GM12872 (cell line): ENCODE measurements around the gene TSHZ1.

Experiments
- TF ChIP-seq, protein P1 (sequence below): IDR thresholded peaks from 3 replicates; pipeline ENCODE4 v1.5.1; 2011; ENCODE audit warnings: low read depth, mild to moderate bottlenecking, low read length, moderate library complexity; ENCODE audit not compliant: insufficient read depth

Gene TSHZ1

GRCh38 chr18:75167137-75167536 is 43.5 kb upstream of the TSHZ1 start:
- TF ChIP-seq, protein P1, sequence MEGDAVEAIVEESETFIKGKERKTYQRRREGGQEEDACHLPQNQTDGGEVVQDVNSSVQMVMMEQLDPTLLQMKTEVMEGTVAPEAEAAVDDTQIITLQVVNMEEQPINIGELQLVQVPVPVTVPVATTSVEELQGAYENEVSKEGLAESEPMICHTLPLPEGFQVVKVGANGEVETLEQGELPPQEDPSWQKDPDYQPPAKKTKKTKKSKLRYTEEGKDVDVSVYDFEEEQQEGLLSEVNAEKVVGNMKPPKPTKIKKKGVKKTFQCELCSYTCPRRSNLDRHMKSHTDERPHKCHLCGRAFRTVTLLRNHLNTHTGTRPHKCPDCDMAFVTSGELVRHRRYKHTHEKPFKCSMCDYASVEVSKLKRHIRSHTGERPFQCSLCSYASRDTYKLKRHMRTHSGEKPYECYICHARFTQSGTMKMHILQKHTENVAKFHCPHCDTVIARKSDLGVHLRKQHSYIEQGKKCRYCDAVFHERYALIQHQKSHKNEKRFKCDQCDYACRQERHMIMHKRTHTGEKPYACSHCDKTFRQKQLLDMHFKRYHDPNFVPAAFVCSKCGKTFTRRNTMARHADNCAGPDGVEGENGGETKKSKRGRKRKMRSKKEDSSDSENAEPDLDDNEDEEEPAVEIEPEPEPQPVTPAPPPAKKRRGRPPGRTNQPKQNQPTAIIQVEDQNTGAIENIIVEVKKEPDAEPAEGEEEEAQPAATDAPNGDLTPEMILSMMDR: no peak

GRCh38 chr18:75167759-75168618 is 42.6 kb upstream of the TSHZ1 start:
- TF ChIP-seq, protein P1: no peak

GRCh38 chr18:75168619-75169018 is 42.0 kb upstream of the TSHZ1 start:
- TF ChIP-seq, protein P1: no peak

DNA sequence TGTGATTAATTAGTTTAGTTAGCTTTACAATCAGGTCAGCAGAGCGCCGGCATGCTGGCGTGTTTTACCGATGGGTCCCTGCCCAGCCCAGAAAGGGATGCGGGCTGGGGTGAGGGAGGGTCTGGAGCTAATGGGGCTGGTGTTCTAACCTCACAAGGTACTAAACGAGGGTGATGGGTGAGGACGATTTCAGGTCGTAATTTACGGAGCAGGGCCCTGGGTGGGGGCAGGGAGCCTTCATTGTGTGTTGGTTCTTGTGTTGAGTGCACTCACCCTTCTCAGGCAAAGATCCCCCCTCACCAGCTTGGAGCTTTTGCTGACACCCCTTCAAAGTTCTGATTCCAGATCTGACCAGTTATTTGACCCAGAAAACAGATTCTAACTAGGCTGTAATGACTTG is 41.2 kb upstream of the TSHZ1 start:
- TF ChIP-seq, protein P1: no peak

DNA sequence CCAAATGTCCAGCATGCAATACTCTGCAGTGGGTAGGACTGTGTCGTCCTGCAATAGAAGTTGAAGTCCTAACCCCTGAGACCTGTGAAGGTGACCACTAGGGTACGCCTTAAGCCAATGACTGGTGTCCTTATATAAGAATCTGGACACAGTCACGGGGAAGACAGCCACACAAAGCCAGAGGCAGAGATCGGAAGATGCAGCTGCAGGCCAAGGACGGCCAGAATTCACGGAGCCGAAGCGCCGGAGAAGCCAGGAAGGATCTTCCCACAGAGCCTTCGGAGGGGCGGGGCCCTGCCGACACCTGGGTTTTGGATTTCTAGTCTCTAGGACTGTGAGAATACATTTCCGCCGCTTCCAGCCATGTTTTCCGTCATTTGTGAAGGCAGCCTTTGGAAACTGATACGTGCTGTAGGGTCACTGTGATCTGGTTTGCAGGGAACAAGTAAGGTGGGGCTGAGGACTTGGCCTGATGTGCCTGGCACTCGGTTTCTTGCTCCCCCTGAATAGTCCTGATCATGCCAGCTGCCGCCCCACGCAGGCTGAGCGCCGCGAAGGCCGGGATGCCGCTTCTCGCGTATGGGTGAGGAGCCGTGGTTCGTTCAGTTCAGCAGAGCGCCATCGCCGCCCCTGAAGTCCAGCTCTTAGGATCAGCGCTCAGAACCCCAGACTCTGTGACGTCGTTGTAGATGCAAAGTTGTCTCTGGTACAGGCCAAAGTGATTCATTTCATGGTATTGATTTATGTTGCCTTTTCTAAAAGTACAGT is 40.4 kb upstream of the TSHZ1 start:
- TF ChIP-seq, protein P1: no peak

GRCh38 chr18:75170916-75171315 is 39.7 kb upstream of the TSHZ1 start:
- TF ChIP-seq, protein P1: no peak

DNA sequence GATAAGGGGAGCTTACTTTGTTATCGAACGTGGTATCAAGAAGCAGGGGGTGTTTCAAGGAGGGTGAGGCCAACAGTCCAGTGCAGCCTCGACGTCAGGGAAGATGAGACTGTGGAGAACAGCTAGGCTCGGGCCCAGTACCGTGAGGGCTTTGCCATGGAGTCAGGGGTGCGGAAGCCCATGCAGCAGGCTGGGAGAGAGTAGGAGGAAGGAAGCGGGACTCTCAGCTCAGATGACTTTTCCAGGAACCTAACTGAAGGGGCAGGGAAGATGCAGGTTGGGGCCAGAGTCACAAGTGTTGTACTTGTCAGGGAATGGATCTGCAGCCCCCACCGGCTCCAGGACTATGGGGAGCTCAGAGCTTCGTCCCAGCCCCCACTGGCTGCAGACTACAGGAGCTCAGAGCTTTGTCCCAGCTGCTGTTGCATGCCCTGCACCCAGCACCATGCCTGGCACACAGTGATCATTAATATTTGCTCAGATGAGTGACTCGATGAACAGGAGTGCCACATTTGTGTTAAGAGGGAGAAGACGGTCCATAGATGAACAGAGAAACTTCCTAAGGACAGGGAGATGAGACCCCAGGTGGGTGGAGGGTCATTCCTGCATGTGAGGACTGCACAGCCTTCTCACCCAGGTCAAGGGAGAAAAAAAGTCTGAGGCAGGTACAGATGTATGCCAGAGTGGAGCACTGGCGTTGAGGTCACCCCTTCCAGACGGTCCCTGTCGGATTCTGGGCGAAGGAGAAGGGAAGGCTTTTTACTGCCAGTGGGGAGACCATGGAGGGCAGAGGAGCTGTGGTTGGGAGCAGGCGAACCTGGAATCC is 38.1 kb upstream of the TSHZ1 start:
- TF ChIP-seq, protein P1: no peak
